GM12878 (cell line): ENCODE results near the gene ADAMTS7.

Experiments used
- BCL11A ChIP-seq: IDR thresholded peaks from 2 replicates; pipeline ENCODE4 v1.6.1; 2011; ENCODE audit warnings: low read depth, low read length
- CTCF ChIP-seq, 3 experiments: IDR thresholded peaks in 2 of 3; conservative IDR thresholded peaks in 1 of 3; 2 replicates each; pipeline ENCODE4 v1.5.1; 2011; ENCODE audit warnings: low read depth in 3 of 3, low read length in 3 of 3, mild to moderate bottlenecking in 3 of 3, control low read depth in 2 of 3, moderate library complexity in 2 of 3, inconsistent platforms in 1 of 3, mixed read lengths in 1 of 3; ENCODE audit not compliant: control insufficient read depth in 2 of 3, insufficient read depth in 1 of 3; ENCODE audit errors: extremely low read depth in 1 of 3
- EZH2 ChIP-seq: IDR thresholded peaks from 2 replicates; pipeline ENCODE4 v1.6.1; 2012; ENCODE audit warnings: low read depth, mild to moderate bottlenecking, control low read depth, inconsistent platforms, low read length, borderline replicate concordance; ENCODE audit not compliant: control insufficient read depth
- HDAC6 ChIP-seq: fragments of 200-600 bp; sonication (generic); IDR thresholded peaks from one replicate; pipeline ENCODE4 v1.8.0; 2017; ENCODE audit warnings: antibody characterized with exemption; ENCODE audit not compliant: unreplicated experiment
- NBN ChIP-seq: fragments of 450-650 bp; IDR thresholded peaks from 2 replicates; pipeline ENCODE4 v1.6.1; 2016
- NR2F1 ChIP-seq: fragments of 450-650 bp; conservative IDR thresholded peaks from 2 replicates; pipeline ENCODE4 v1.6.1; 2017; ENCODE audit warnings: mild to moderate bottlenecking
- POLR2AphosphoS5 ChIP-seq: IDR thresholded peaks from 2 replicates; pipeline ENCODE4 v1.6.1; 2011; ENCODE audit warnings: mild to moderate bottlenecking, low read length, inconsistent platforms
- TF ChIP-seq, protein P1 (sequence below): fragments of 450-650 bp; IDR thresholded peaks from 2 replicates; pipeline ENCODE4 v1.6.1; 2017; ENCODE audit warnings: mild to moderate bottlenecking
- TF ChIP-seq, protein P2 (sequence below): IDR thresholded peaks from 2 replicates; pipeline ENCODE4 v1.6.1; 2012; ENCODE audit warnings: mild to moderate bottlenecking, low read depth, low read length

- TF ChIP-seq HDAC6 (no peak), NR2F1 (no peak), CTCF (IDR thresholded peaks at IDR 0.05 in 2 of 3, conservative IDR thresholded peaks at IDR 0.05 in 1 of 3; ENCODE audit: control insufficient read depth in 2 of 3, extremely low read depth in 1 of 3, insufficient read depth in 1 of 3, low read depth in 3 of 3, low read length in 3 of 3) (peak; percentile 37 to 76 (median 48)), EZH2 (no peak), NBN (no peak), POLR2AphosphoS5 (no peak), BCL11A (no peak)
- TF ChIP-seq, protein P1, sequence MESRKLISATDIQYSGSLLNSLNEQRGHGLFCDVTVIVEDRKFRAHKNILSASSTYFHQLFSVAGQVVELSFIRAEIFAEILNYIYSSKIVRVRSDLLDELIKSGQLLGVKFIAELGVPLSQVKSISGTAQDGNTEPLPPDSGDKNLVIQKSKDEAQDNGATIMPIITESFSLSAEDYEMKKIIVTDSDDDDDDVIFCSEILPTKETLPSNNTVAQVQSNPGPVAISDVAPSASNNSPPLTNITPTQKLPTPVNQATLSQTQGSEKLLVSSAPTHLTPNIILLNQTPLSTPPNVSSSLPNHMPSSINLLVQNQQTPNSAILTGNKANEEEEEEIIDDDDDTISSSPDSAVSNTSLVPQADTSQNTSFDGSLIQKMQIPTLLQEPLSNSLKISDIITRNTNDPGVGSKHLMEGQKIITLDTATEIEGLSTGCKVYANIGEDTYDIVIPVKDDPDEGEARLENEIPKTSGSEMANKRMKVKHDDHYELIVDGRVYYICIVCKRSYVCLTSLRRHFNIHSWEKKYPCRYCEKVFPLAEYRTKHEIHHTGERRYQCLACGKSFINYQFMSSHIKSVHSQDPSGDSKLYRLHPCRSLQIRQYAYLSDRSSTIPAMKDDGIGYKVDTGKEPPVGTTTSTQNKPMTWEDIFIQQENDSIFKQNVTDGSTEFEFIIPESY = no peak
- TF ChIP-seq, protein P2, sequence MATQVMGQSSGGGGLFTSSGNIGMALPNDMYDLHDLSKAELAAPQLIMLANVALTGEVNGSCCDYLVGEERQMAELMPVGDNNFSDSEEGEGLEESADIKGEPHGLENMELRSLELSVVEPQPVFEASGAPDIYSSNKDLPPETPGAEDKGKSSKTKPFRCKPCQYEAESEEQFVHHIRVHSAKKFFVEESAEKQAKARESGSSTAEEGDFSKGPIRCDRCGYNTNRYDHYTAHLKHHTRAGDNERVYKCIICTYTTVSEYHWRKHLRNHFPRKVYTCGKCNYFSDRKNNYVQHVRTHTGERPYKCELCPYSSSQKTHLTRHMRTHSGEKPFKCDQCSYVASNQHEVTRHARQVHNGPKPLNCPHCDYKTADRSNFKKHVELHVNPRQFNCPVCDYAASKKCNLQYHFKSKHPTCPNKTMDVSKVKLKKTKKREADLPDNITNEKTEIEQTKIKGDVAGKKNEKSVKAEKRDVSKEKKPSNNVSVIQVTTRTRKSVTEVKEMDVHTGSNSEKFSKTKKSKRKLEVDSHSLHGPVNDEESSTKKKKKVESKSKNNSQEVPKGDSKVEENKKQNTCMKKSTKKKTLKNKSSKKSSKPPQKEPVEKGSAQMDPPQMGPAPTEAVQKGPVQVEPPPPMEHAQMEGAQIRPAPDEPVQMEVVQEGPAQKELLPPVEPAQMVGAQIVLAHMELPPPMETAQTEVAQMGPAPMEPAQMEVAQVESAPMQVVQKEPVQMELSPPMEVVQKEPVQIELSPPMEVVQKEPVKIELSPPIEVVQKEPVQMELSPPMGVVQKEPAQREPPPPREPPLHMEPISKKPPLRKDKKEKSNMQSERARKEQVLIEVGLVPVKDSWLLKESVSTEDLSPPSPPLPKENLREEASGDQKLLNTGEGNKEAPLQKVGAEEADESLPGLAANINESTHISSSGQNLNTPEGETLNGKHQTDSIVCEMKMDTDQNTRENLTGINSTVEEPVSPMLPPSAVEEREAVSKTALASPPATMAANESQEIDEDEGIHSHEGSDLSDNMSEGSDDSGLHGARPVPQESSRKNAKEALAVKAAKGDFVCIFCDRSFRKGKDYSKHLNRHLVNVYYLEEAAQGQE = no peak
Measured at GRCh38 chr15:78811124-78811824, at the start of gene ADAMTS7.
